HL-60 (cell line): ENCODE data around the gene NOXO1.

Experiments used
- CTCF ChIP-seq: IDR thresholded peaks from one replicate; pipeline ENCODE4 v1.5.1; 2011; ENCODE audit warnings: low read length, control low read depth, inconsistent platforms; ENCODE audit not compliant: insufficient read depth
- POLR2AphosphoS5 ChIP-seq: IDR thresholded peaks from 2 replicates; pipeline ENCODE4 v1.6.1; 2012; ENCODE audit warnings: low read depth

- TF ChIP-seq POLR2AphosphoS5 (no peak), CTCF (no peak)
Measured at GRCh38 chr16:1977875-1978268, 3.4 kb downstream of the NOXO1 start.
